ENCODE measurements around the gene MCTS1.
"Not testable (repeated sequence)": the region's sequence is repeated elsewhere in the genome, so short reads cannot be mapped to it uniquely, and the experiment has no call there.

MCTS1 gene

DNA sequence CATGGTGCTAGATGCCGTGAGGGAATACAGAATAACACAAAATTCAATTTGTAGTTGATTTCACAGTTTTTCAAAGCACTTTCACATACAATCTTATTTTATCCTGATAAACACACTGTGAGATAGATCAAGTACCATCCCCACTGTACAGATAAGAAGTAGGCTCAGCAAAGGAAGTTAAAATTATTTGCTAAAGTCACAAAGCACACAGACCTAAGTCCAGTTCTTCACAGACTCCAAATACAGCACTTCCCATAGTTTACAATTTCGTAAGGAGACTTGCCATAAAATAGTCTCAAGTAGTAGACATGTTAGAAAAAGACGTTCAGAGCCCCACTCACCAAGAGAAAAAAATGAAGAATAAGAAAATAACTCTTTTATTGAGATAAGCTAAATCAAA is 35.3 kb upstream of the MCTS1 start:
- H3K27me3 ChIP-seq (ENCODE audit: control insufficient read depth in 1 of 2, insufficient read depth in 2 of 2, low read length in 2 of 2), result no peaks in the 10 kb centered on the region
- H3K9ac ChIP-seq (ENCODE audit: low read length in 2 of 2), result no peak overlapping the region
- no peaks in the 10 kb centered on the region for H3K4me1 ChIP-seq (ENCODE audit: control insufficient read depth, insufficient read depth, low read length)
- H3K27ac ChIP-seq (ENCODE audit: low read length), result no peak overlapping the region
- no peak overlapping the region for H3K4me3 ChIP-seq (ENCODE audit: low read length in 2 of 2)
- H3K9me3 ChIP-seq (ENCODE audit: control insufficient read depth in 2 of 2, low read length in 2 of 2), result no peaks in the 10 kb centered on the region
- H3K36me3 ChIP-seq (ENCODE audit: control insufficient read depth in 2 of 2, insufficient read depth in 2 of 2, low read length in 2 of 2), result no peaks in the 10 kb centered on the region

DNA sequence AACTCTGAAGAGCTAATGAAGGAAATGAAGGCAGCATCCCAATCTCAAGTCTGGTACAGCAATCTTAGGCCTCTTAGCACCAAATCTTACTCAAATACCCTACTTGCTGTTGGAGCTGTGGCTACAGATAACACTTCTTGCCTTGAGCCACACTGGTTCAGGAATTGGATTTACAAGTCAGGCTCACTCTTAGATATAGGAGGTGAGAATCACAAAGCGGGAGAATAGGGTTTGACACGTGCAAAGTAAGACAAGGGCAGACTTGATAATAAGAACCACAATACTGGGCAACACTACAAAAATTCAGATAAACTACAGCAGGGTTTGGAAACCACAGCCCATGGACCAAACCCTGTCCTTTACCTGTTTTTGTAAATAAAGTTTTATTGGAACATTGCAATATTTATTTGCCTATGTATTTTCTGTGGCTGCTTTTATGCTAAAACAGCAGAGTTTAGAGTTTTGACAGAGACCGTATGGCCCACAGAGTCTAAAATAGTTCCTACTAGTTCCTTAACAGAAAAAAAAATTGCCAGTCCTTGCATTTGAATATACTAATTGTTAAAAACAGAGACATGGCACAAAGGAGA is 33.8 kb upstream of the MCTS1 start:
- H3K9me3 ChIP-seq (ENCODE audit: control insufficient read depth in 2 of 2, low read length in 2 of 2), result no peaks in the 10 kb centered on the region
- H3K27ac ChIP-seq (ENCODE audit: low read length), result no peak overlapping the region
- no peaks in the 10 kb centered on the region for H3K4me1 ChIP-seq (ENCODE audit: control insufficient read depth, insufficient read depth, low read length)
- no peak overlapping the region for H3K9ac ChIP-seq (ENCODE audit: low read length in 2 of 2)
- no peaks in the 10 kb centered on the region for H3K36me3 ChIP-seq (ENCODE audit: control insufficient read depth in 2 of 2, insufficient read depth in 2 of 2, low read length in 2 of 2)
- no peaks in the 10 kb centered on the region for H3K27me3 ChIP-seq (ENCODE audit: control insufficient read depth in 1 of 2, insufficient read depth in 2 of 2, low read length in 2 of 2)
- H3K4me3 ChIP-seq (ENCODE audit: low read length in 2 of 2), result no peak overlapping the region

- H3K4me3 ChIP-seq (ENCODE audit: low read length in 2 of 2); H3K36me3 ChIP-seq (ENCODE audit: control insufficient read depth in 2 of 2, insufficient read depth in 2 of 2, low read length in 2 of 2): not testable (repeated sequence)
These were observed 30.1 kb upstream of the MCTS1 start for GRCh38 chrX:120573806-120574205.

GRCh38 chrX:120575379-120576114 is 28.4 kb upstream of the MCTS1 start:
- Histone ChIP-seq H3K27me3 (ENCODE audit: control insufficient read depth in 1 of 2, insufficient read depth in 2 of 2, low read length in 2 of 2) (no peaks in the 10 kb centered on the region), H3K9ac (ENCODE audit: low read length in 2 of 2) (no peak overlapping the region), H3K4me1 (ENCODE audit: control insufficient read depth, insufficient read depth, low read length) (no peaks in the 10 kb centered on the region), H3K9me3 (ENCODE audit: control insufficient read depth in 2 of 2, low read length in 2 of 2) (no peaks in the 10 kb centered on the region), H3K4me3 (ENCODE audit: low read length in 2 of 2) (no peak overlapping the region), H3K27ac (ENCODE audit: low read length) (no peak overlapping the region), H3K36me3 (ENCODE audit: control insufficient read depth in 2 of 2, insufficient read depth in 2 of 2, low read length in 2 of 2) (no peaks in the 10 kb centered on the region)

More at GRCh38 chrX:120573806-120574205, 30.1 kb upstream of the MCTS1 start:
- not testable (repeated sequence) for H3K9ac ChIP-seq (ENCODE audit: low read length in 2 of 2); H3K27me3 ChIP-seq (ENCODE audit: control insufficient read depth in 1 of 2, insufficient read depth in 2 of 2, low read length in 2 of 2); H3K27ac ChIP-seq (ENCODE audit: low read length); H3K9me3 ChIP-seq (ENCODE audit: control insufficient read depth in 2 of 2, low read length in 2 of 2); H3K4me1 ChIP-seq (ENCODE audit: control insufficient read depth, insufficient read depth, low read length)

DNA sequence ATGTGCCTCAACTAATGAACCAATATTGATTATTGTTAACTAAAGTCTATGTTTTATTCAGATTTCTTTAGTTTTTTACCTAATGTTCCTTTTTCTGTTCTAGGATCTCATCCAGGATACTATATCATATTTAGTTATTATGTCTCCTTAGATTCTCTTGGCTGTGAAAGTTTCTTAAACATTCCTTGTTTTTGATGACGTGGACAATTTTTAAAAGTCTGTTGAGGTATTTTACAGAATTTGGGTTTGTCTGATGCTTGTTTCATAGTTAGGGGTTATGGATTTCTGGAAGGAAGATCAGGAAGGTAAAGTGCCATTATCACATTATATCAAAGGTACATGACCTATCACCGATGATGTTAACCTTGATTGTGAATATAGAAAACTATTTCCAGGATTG is 18.2 kb upstream of the MCTS1 start:
- H3K36me3 ChIP-seq (ENCODE audit: control insufficient read depth in 2 of 2, insufficient read depth in 2 of 2, low read length in 2 of 2), result no peaks in the 10 kb centered on the region
- H3K4me1 ChIP-seq (ENCODE audit: control insufficient read depth, insufficient read depth, low read length), result no peaks in the 10 kb centered on the region
- H3K27ac ChIP-seq (ENCODE audit: low read length), result no peak overlapping the region
- H3K9ac ChIP-seq (ENCODE audit: low read length in 2 of 2), result no peak overlapping the region
- H3K9me3 ChIP-seq (ENCODE audit: control insufficient read depth in 2 of 2, low read length in 2 of 2), result no peaks in the 10 kb centered on the region
- no peak overlapping the region for H3K4me3 ChIP-seq (ENCODE audit: low read length in 2 of 2)
- H3K27me3 ChIP-seq (ENCODE audit: control insufficient read depth in 1 of 2, insufficient read depth in 2 of 2, low read length in 2 of 2), result no peaks in the 10 kb centered on the region

- Histone ChIP-seq H3K27ac (ENCODE audit: low read length) (peak overlapping the region; percentile 82), H3K27me3 (ENCODE audit: control insufficient read depth in 1 of 2, insufficient read depth in 2 of 2, low read length in 2 of 2) (peaks cover 0 to 2% of the 10 kb centered on the region in 2 donors), H3K4me1 (ENCODE audit: control insufficient read depth, insufficient read depth, low read length) (no peaks in the 10 kb centered on the region), H3K9me3 (ENCODE audit: control insufficient read depth in 2 of 2, low read length in 2 of 2) (no peaks in the 10 kb centered on the region), H3K4me3 (ENCODE audit: low read length in 2 of 2) (peak overlapping the region; percentile 61 to 81), H3K9ac (ENCODE audit: low read length in 2 of 2) (peak overlapping the region; percentile 77 to 84), H3K36me3 (ENCODE audit: control insufficient read depth in 2 of 2, insufficient read depth in 2 of 2, low read length in 2 of 2) (no peaks in the 10 kb centered on the region)
These were observed 471 bp downstream of the MCTS1 start for GRCh38 chrX:120604361-120604782.

DNA sequence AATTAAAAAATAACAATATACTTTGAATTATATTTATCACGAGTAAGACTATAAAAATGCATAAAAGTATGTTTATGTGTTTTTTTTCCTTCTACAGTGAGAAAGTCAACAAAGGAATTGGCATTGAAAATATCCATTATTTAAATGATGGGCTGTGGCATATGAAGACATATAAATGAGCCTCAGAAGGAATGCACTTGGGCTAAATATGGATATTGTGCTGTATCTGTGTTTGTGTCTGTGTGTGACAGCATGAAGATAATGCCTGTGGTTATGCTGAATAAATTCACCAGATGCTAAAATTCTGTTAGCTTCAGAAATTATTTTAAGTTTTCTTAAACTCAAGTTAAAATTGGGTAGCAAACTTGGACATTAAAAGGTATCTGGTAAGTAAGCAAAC is 8.2 kb downstream of the MCTS1 start:
- Histone ChIP-seq H3K4me3 (ENCODE audit: low read length in 2 of 2) (no peak overlapping the region), H3K36me3 (ENCODE audit: control insufficient read depth in 2 of 2, insufficient read depth in 2 of 2, low read length in 2 of 2) (peaks cover 0 to 4% of the 10 kb centered on the region in 2 donors), H3K4me1 (ENCODE audit: control insufficient read depth, insufficient read depth, low read length) (no peaks in the 10 kb centered on the region), H3K27me3 (ENCODE audit: control insufficient read depth in 1 of 2, insufficient read depth in 2 of 2, low read length in 2 of 2) (no peaks in the 10 kb centered on the region), H3K9me3 (ENCODE audit: control insufficient read depth in 2 of 2, low read length in 2 of 2) (no peaks in the 10 kb centered on the region), H3K27ac (ENCODE audit: low read length) (no peak overlapping the region), H3K9ac (ENCODE audit: low read length in 2 of 2) (no peak overlapping the region)

GRCh38 chrX:120614816-120615215 is 10.9 kb downstream of the MCTS1 start:
- no peak overlapping the region for H3K4me3 ChIP-seq (ENCODE audit: low read length in 2 of 2)
- H3K9ac ChIP-seq (ENCODE audit: low read length in 2 of 2), result no peak overlapping the region
- peaks cover 0 to 4% of the 10 kb centered on the region in 2 donors for H3K36me3 ChIP-seq (ENCODE audit: control insufficient read depth in 2 of 2, insufficient read depth in 2 of 2, low read length in 2 of 2)
- H3K4me1 ChIP-seq (ENCODE audit: control insufficient read depth, insufficient read depth, low read length), result no peaks in the 10 kb centered on the region
- no peaks in the 10 kb centered on the region for H3K27me3 ChIP-seq (ENCODE audit: control insufficient read depth in 1 of 2, insufficient read depth in 2 of 2, low read length in 2 of 2)
- no peaks in the 10 kb centered on the region for H3K9me3 ChIP-seq (ENCODE audit: control insufficient read depth in 2 of 2, low read length in 2 of 2)
- no peak overlapping the region for H3K27ac ChIP-seq (ENCODE audit: low read length)

DNA sequence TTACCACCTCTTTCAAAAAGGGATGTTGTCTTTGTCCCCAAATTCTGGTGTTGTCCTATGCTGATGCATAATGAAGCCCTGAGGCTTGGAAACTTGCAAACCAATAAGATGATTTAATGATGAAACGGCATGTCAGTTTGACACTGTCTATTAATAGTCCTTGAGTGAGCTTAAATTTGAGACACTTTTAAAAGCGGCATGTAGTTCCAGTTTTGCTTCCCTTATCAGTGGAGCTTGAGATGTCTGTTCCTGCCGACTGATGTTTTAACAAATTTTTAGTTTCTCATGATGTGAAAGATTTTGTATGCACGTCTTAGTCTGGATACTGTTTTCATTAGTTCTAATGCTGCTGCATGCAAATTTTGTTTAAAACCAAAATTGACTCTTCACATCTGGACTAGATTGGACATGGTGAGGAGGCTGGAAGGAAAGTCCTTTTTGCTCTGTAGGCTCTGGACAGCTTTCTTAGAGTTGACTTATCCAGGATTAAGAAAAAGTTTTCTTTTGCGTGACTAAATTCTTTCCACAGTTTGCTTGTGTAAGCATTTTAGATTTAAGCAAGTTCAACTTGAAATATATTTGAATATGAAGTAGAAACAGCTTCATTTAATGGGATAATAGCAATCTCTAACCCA is 14.2 kb downstream of the MCTS1 start:
- Histone ChIP-seq H3K9me3 (ENCODE audit: control insufficient read depth in 2 of 2, low read length in 2 of 2) (no peaks in the 10 kb centered on the region), H3K27me3 (ENCODE audit: control insufficient read depth in 1 of 2, insufficient read depth in 2 of 2, low read length in 2 of 2) (no peaks in the 10 kb centered on the region), H3K27ac (ENCODE audit: low read length) (no peak overlapping the region), H3K4me3 (ENCODE audit: low read length in 2 of 2) (no peak overlapping the region), H3K9ac (ENCODE audit: low read length in 2 of 2) (no peak overlapping the region), H3K4me1 (ENCODE audit: control insufficient read depth, insufficient read depth, low read length) (no peaks in the 10 kb centered on the region), H3K36me3 (ENCODE audit: control insufficient read depth in 2 of 2, insufficient read depth in 2 of 2, low read length in 2 of 2) (no peaks in the 10 kb centered on the region)

GRCh38 chrX:120625371-120625770 is 21.5 kb downstream of the MCTS1 start:
- Histone ChIP-seq H3K27me3 (ENCODE audit: control insufficient read depth in 1 of 2, insufficient read depth in 2 of 2, low read length in 2 of 2) (no peaks in the 10 kb centered on the region), H3K4me1 (ENCODE audit: control insufficient read depth, insufficient read depth, low read length) (no peaks in the 10 kb centered on the region), H3K27ac (ENCODE audit: low read length) (no peak overlapping the region), H3K4me3 (ENCODE audit: low read length in 2 of 2) (no peak overlapping the region), H3K9ac (ENCODE audit: low read length in 2 of 2) (no peak overlapping the region), H3K9me3 (ENCODE audit: control insufficient read depth in 2 of 2, low read length in 2 of 2) (no peaks in the 10 kb centered on the region), H3K36me3 (ENCODE audit: control insufficient read depth in 2 of 2, insufficient read depth in 2 of 2, low read length in 2 of 2) (no peaks in the 10 kb centered on the region)

All from stomach smooth muscle (tissue), 2 donors.